HepG2 (cell line): ENCODE data around the gene TCAIM. TPM values are rescaled to one million over a fixed set of nuclear protein-coding genes. Genes with fewer than 3 reads are reported as not detected.

Experiments
- ATM ChIP-seq: fragments of 450-650 bp; IDR thresholded peaks from 2 replicates; pipeline ENCODE4 v1.7.1; 2017; ENCODE audit warnings: mild to moderate bottlenecking, borderline replicate concordance
- CHD2 ChIP-seq: IDR thresholded peaks from 2 replicates; pipeline ENCODE4 v1.6.1; 2011; ENCODE audit warnings: low read depth, low read length, improper control_type of control experiment
- DR1 ChIP-seq: sonication (generic); formaldehyde crosslinking; IDR thresholded peaks from 2 replicates; pipeline ENCODE4 v1.8.0; 2021; ENCODE audit warnings: mild to moderate bottlenecking, missing genetic modification reagents, inconsistent platforms
- ETV5 ChIP-seq: IDR thresholded peaks from 2 replicates; pipeline ENCODE4 v1.6.1; 2018; ENCODE audit warnings: missing biosample characterization, missing genetic modification reagents, inconsistent platforms, borderline replicate concordance
- KLF6 ChIP-seq: IDR thresholded peaks from 2 replicates; pipeline ENCODE4 v1.8.0; 2016; ENCODE audit warnings: missing biosample characterization, missing genetic modification reagents
- NFIB ChIP-seq: sonication (generic); formaldehyde crosslinking; IDR thresholded peaks from 2 replicates; pipeline ENCODE4 v1.9.0; 2021; ENCODE audit warnings: missing genetic modification reagents, mild to moderate bottlenecking, borderline replicate concordance
- PAXIP1 ChIP-seq: sonication (generic); formaldehyde crosslinking; conservative IDR thresholded peaks from 2 replicates; pipeline ENCODE4 v1.4.0; 2020; ENCODE audit warnings: mild to moderate bottlenecking, missing genetic modification reagents, moderate library complexity
- PHB2 ChIP-seq: fragments of 450-650 bp; IDR thresholded peaks from 2 replicates; pipeline ENCODE4 v1.6.1; 2018; ENCODE audit not compliant: partially characterized antibody
- POGZ ChIP-seq: sonication (generic); formaldehyde crosslinking; IDR thresholded peaks from 2 replicates; pipeline ENCODE4 v1.4.0; 2020; ENCODE audit warnings: mild to moderate bottlenecking, missing genetic modification reagents
- REPIN1 ChIP-seq: sonication (generic); formaldehyde crosslinking; IDR thresholded peaks from 2 replicates; pipeline ENCODE4 v1.8.0; 2022; ENCODE audit warnings: missing genetic modification reagents, low read depth, mild to moderate bottlenecking, borderline replicate concordance
- ZBTB10 ChIP-seq: sonication (generic); formaldehyde crosslinking; IDR thresholded peaks from 2 replicates; pipeline ENCODE4 v1.4.0; 2020; ENCODE audit warnings: missing genetic modification reagents, borderline replicate concordance
- ZMAT3 ChIP-seq: sonication (generic); formaldehyde crosslinking; conservative IDR thresholded peaks from 2 replicates; pipeline ENCODE4 v1.7.0; 2021; ENCODE audit warnings: missing genetic modification reagents
- ZMYM2 ChIP-seq: sonication (generic); formaldehyde crosslinking; IDR thresholded peaks from 2 replicates; pipeline ENCODE4 v1.8.0; 2022; ENCODE audit warnings: mild to moderate bottlenecking, missing genetic modification reagents
- ZNF280B ChIP-seq: sonication (generic); formaldehyde crosslinking; IDR thresholded peaks from 2 replicates; pipeline ENCODE4 v1.5.0; 2020; ENCODE audit warnings: missing genetic modification reagents, mild to moderate bottlenecking, borderline replicate concordance
- ZNF3 ChIP-seq: IDR thresholded peaks from 2 replicates; pipeline ENCODE4 v1.7.0; 2017; ENCODE audit warnings: inconsistent platforms
- ZNF660 ChIP-seq: sonication (generic); formaldehyde crosslinking; IDR thresholded peaks from 2 replicates; pipeline ENCODE4 v1.5.1; 2020; ENCODE audit warnings: mild to moderate bottlenecking, low read depth, missing genetic modification reagents, borderline replicate concordance
- ZNF737 ChIP-seq: sonication (generic); formaldehyde crosslinking; IDR thresholded peaks from 2 replicates; pipeline ENCODE4 v1.5.0; 2020; ENCODE audit warnings: missing genetic modification reagents, mild to moderate bottlenecking, borderline replicate concordance
- ZNF800 ChIP-seq: sonication (generic); formaldehyde crosslinking; IDR thresholded peaks from 2 replicates; pipeline ENCODE4 v1.4.0; 2020; ENCODE audit warnings: missing genetic modification reagents
- ZSCAN30 ChIP-seq: sonication (generic); formaldehyde crosslinking; IDR thresholded peaks from 2 replicates; pipeline ENCODE4 v1.5.0; 2020; ENCODE audit warnings: mild to moderate bottlenecking, missing genetic modification reagents
- polyA plus RNA-seq, 8 experiments: library from polyadenylated mRNA; depleted of rRNA in 3 of 8; stranded (reverse) in 7 of 8; unstranded in 1 of 8; fragments of >200 nt; fragmentation: Illumina TruSeq in 4 of 8; extraction: Trizol in 4 of 8; gene quantifications; 2 replicates each; pipeline versions ENCODE4 v1.2.1 to v1.2.3, GENCODE V29; 2011 to 2016; ENCODE audit warnings: low read depth in 4 of 8, missing spikeins in 1 of 8, mixed read lengths in 1 of 8; ENCODE audit not compliant: insufficient read depth in 1 of 8
- total RNA-seq, 5 experiments: library from RNA; depleted of rRNA; stranded (reverse); fragments of >200 nt; fragmentation: Illumina TruSeq; extraction: Trizol; gene quantifications; 2 replicates each; pipeline ENCODE4 v1.2.3, GENCODE V29; 2016; ENCODE audit warnings: low read depth in 1 of 5

Gene TCAIM
- total and polyA plus RNA-seq, 2 of the 13 experiments (the other 11 are each of a cell fraction or from before 2014, with no cell fraction given), result 16.9 to 22.6 TPM

- TF ChIP-seq ETV5 (CRISPR knock-in tag), result peak; percentile 70; the same call in 1 of the 2 replicates
- no peak for TF ChIP-seq PHB2
- no peak for TF ChIP-seq ZNF660 (CRISPR knock-in tag)
- TF ChIP-seq NFIB, result no peak
- TF ChIP-seq REPIN1 (CRISPR knock-in tag), result no peak; the same call in 1 of the 2 replicates
- TF ChIP-seq ZMYM2 (CRISPR knock-in tag), result no peak
- peak; percentile 49; the same call in 1 of the 2 replicates for TF ChIP-seq ZBTB10
- TF ChIP-seq PAXIP1 (CRISPR knock-in tag), result peak; percentile 97
- TF ChIP-seq POGZ, result peak; percentile 86
- no peak for TF ChIP-seq ZNF280B (CRISPR knock-in tag)
- TF ChIP-seq ZNF737, result no peak
- TF ChIP-seq DR1, result no peak
- no peak for TF ChIP-seq ZMAT3 (CRISPR knock-in tag)
- no peak for TF ChIP-seq ATM
- no peak for TF ChIP-seq ZNF800 (CRISPR knock-in tag)
- TF ChIP-seq ZSCAN30 (CRISPR knock-in tag), result no peak
- peak; percentile 57; the same call in 1 of the 2 replicates for TF ChIP-seq KLF6 (CRISPR knock-in tag)
- TF ChIP-seq ZNF3 (CRISPR knock-in tag), result no peak
- no peak for TF ChIP-seq CHD2
Observed at GRCh38 chr3:44359146-44359751, 20.7 kb downstream of the TCAIM start (continued).
